Mucosa of descending colon (tissue), 3 donors: Measurements from ENCODE around the gene PCSK5. TPM values are rescaled to one million over a fixed set of nuclear protein-coding genes. Genes with fewer than 3 reads are reported as not detected.
"Not testable (repeated sequence)": the region's sequence is repeated elsewhere in the genome, so short reads cannot be mapped to it uniquely, and the experiment has no call there.

Source experiments
- ATAC-seq: fragments of 200-7000 bp; cut with Tn5 transposase; one replicate; pipeline ENCODE4 v1.9.1; 2020; ENCODE audit warnings: mild to moderate bottlenecking, moderate library complexity
- DNase-seq, 3 donors: peaks; one replicate each; pipeline ENCODE4 v3.0.0-alpha.2; 2020
- H3K36me3 ChIP-seq: fragments of 200-600 bp; one replicate; pipeline ENCODE4 v1.8.0; 2021; ENCODE audit warnings: low read depth, mild to moderate bottlenecking
- H3K4me1 ChIP-seq: fragments of 200-600 bp; one replicate; pipeline ENCODE4 v1.8.0; 2021; ENCODE audit warnings: low read depth, mild to moderate bottlenecking
- H3K4me3 ChIP-seq: fragments of 200-600 bp; one replicate; pipeline ENCODE4 v1.8.0; 2021; ENCODE audit warnings: mild to moderate bottlenecking
- H3K9me3 ChIP-seq: fragments of 200-600 bp; one replicate; pipeline ENCODE4 v1.8.0; 2021; ENCODE audit warnings: mild to moderate bottlenecking
- CTCF ChIP-seq: fragments of 200-600 bp; IDR thresholded peaks from one replicate; pipeline ENCODE4 v1.8.0; 2022; ENCODE audit warnings: antibody characterized with exemption, mild to moderate bottlenecking
- intact Hi-C, 2 donors: fragments of 100-400 bp; cut with DNase I in 1 of 2; cut with micrococcal nuclease in 1 of 2; formaldehyde crosslinking; loops; one replicate each; pipeline versions ENCODE4 v1.11.0 to v1.11.1; 2022; cut with DNase I, micrococcal nuclease
- total RNA-seq, 3 donors: library from RNA; stranded (reverse); fragmentation: NEBNext Ultra II Directional in 2 of 3; extraction: Animal tissue kit (Norgen Biotek cat#: 25700) in 2 of 3; gene quantifications; one replicate each; pipeline versions ENCODE4 v1.2.1 to v1.2.4, GENCODE V29; 2021 to 2023
- donor health status: DM: no; HTN: no; CAD: no; lungs with moderate emphysema.
- donor health status: DM: no; HTN: no; CAD: no.
- donor health status: DM: no; HTN: yes; CAD: no.

Gene PCSK5
- total RNA-seq, 3 donors from 2014 or later = 44.3 to 82.0 (median 53.3) TPM

DNA sequence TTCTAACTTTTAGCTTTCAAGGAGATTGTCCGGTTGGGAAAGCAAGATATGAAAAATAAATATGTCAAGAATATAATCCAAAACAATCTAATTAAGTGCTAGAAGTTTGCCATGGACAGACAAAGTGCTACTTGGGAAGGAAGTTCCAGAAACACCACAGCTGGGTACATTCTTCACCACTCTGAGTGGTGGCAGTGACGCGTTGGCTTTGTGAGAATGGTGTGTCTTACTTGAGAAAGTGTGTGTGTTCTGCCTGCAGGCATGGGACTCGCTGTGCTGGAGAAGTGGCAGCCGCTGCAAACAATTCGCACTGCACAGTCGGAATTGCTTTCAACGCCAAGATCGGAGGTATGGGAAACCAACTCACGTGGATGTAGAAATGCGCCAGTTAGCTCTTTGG lies 177.2 kb downstream of the PCSK5 start:
- no peak for ATAC-seq
- Histone ChIP-seq H3K4me1 (no peaks in the 10 kb centered on the region), H3K36me3 (no peaks in the 10 kb centered on the region), H3K4me3 (no peak overlapping the region), H3K9me3 (no peaks in the 10 kb centered on the region)
- no peak for DNase-seq
- TF ChIP-seq CTCF = no peak
- intact Hi-C loops = no loop called here

GRCh38 chr9:76077537-76077936 lies 187.1 kb downstream of the PCSK5 start:
- intact Hi-C loops = no loop called here
- no peaks in the 10 kb centered on the region for H3K4me1 ChIP-seq
- H3K36me3 ChIP-seq = no peaks in the 10 kb centered on the region
- no peak for TF ChIP-seq CTCF
- ATAC-seq (no peak), DNase-seq (no peak)
- H3K4me3 ChIP-seq = no peak overlapping the region
- no peaks in the 10 kb centered on the region for H3K9me3 ChIP-seq

DNA sequence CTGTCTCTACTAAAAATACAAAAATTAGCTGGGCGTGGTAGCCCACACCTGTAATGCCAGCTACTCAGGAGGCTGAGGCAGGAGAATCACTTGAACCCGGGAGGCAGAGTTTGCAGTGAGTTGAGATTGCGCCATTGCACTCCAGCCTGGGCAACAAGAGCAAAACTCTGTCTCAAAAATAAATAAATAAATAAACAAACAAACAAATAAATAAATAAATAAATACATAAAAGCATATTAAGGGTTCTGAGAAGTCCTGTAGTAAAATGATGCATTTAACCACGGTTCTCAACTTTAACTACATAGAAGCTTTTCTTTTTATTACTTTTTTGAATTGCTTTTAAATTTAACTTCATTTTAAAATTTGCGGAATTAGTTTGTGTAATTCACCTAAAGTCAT lies 190.8 kb downstream of the PCSK5 start:
- H3K9me3 ChIP-seq, intact Hi-C loops, DNase-seq, H3K4me1 ChIP-seq, H3K4me3 ChIP-seq, ATAC-seq, H3K36me3 ChIP-seq: not testable (repeated sequence)

DNA sequence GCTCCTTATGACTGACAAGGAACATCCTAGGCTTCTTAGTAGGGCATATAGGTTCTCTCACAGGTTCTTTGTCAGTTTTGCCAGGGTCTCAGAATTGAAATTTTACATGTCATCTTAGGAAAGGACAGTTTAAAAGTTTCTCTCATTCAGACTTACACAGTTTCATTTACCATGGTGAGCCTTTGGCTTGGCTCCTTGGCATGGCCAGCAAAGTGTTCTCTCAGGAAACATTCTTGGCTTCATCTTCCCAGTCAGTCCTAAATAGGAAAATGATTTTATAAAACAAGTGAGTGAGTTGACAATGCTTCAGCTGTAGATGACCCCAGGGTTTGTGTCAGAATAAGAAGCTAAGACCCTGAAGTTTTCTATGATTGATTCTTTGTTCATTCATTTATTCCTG lies 191.6 kb downstream of the PCSK5 start:
- H3K9me3 ChIP-seq = no peaks in the 10 kb centered on the region
- H3K4me1 ChIP-seq = no peaks in the 10 kb centered on the region
- DNase-seq = no peak
- no peaks in the 10 kb centered on the region for H3K36me3 ChIP-seq
- TF ChIP-seq CTCF = no peak
- H3K4me3 ChIP-seq = no peak overlapping the region
- intact Hi-C loops = no loop called here
- no peak for ATAC-seq

GRCh38 chr9:76085596-76085995 lies 195.1 kb downstream of the PCSK5 start:
- intact Hi-C loops = no loop called here
- Histone ChIP-seq H3K36me3 (no peaks in the 10 kb centered on the region), H3K4me3 (no peak overlapping the region), H3K4me1 (no peaks in the 10 kb centered on the region), H3K9me3 (no peaks in the 10 kb centered on the region)
- ATAC-seq (no peak), DNase-seq (no peak)
- TF ChIP-seq CTCF = no peak

GRCh38 chr9:76086539-76086938 lies 196.1 kb downstream of the PCSK5 start:
- intact Hi-C loops = no loop called here
- Histone ChIP-seq H3K4me1 (no peaks in the 10 kb centered on the region), H3K4me3 (no peak overlapping the region), H3K9me3 (no peaks in the 10 kb centered on the region), H3K36me3 (no peaks in the 10 kb centered on the region)
- ATAC-seq (no peak), DNase-seq (no peak)
- no peak for TF ChIP-seq CTCF
